DMS114 treated with DMSO at 0.1 percent for 48 hours (cell line): ENCODE results near the gene MAP4K3.
"Not testable (repeated sequence)": the region's sequence is repeated elsewhere in the genome, so short reads cannot be mapped to it uniquely, and the experiment has no call there.

Experiments used
- DNase-seq: peaks from one replicate; lab custom pipeline; 2025; ENCODE audit not compliant: unreplicated experiment; lab: John Stamatoyannopoulos, UW

MAP4K3 gene

DNA sequence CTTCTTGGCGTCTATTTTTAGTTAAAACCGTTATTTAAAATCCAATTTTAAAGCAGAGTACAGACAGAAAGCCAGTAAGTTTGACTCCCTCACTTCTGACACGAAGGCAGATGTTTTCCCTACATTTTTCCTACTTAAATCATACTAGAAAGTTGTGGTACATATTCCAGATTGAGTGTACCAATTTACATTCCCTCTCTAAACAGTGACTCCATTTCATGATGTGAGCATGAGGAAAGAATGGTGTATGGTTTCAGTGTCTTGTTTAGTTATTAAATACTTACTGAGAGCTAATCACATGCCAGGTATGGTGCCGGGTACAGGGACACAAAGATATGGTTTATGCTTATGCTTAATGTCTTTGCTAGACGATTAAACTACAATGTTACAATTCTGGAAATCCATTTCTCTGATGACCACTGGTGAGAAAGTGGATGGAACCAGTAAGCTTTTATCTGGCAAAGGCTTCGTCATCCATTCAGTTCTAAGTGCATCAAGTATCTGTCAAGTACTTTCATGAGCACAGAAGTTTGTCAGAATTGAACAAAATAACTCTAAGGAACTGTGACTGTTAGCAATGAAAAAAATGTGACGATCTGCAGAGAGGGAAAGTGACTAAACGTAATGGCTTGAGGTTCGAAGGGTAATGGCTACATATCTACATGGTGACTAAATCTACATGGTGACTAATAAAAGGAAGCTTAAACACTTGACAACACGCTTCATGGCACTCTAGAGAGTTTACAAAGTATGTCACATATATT is 25.7 kb downstream of the MAP4K3 start:
- DNase-seq, result no peak

DNA sequence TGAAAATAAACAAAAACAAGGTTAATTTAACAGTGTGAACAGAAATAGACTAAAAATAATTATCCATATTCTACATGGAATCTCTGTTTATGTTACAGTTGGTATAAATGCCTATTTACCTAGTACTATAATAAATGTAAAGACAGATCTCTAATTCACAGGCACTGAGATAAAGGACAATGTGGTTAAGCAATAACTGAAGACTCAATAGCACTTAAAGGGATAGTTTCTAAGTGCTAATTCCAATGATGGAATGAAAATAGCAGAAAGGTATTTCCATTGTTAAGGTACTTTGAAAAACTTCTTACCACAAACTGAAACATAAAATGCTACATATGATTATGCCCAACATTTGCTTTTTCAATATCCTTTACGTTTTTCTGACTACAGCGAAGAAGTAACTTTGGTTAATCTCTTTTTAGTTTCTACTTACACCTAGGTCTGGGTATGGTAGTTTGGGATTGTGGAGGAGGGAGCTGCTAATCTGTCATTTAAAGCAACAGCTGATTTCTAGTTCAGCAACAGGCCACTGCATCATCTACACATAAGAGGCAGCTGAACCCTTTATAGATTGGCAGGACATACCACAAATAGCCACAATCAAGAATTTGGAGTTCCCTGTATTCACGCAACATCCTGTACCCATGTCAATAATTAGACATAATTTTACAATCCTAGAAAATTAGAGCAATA is 27.2 kb downstream of the MAP4K3 start:
- no peak for DNase-seq

DNA sequence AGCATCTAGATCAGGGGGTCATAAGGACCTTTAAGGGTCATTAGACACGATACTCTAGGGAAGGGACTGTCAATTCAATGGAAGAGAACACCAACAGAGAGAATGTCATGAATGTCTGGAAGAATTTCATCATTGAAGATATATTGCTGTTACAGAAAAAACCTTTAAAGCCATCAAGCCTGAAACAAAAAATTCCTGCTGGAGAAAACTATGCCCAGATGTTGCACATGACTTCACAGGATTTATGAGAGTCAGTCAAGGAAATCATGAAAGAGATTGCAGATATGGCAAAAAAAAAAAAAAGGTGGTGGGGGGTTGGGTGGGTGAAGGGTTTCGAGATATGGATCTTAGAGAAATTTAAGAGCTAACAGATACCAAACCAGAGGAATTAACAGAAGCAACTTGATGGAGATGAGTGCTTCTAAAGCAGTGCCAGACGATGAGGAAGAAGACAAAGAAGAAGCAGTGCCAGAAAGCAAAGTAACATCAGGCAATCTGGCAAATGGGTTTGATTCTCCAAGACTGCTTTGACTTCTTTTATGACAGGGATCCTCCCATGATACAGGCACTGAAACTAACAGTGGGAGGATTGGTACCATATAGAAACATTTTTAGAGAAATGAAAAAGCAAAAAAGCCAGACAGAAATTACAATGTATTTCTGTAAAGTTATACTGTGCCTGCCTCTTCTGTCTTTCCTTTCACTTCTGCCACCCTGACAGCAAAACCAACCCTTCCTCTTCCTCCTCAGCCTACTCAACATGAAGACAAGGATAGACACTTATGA is 28.5 kb downstream of the MAP4K3 start:
- DNase-seq, result no peak

DNA sequence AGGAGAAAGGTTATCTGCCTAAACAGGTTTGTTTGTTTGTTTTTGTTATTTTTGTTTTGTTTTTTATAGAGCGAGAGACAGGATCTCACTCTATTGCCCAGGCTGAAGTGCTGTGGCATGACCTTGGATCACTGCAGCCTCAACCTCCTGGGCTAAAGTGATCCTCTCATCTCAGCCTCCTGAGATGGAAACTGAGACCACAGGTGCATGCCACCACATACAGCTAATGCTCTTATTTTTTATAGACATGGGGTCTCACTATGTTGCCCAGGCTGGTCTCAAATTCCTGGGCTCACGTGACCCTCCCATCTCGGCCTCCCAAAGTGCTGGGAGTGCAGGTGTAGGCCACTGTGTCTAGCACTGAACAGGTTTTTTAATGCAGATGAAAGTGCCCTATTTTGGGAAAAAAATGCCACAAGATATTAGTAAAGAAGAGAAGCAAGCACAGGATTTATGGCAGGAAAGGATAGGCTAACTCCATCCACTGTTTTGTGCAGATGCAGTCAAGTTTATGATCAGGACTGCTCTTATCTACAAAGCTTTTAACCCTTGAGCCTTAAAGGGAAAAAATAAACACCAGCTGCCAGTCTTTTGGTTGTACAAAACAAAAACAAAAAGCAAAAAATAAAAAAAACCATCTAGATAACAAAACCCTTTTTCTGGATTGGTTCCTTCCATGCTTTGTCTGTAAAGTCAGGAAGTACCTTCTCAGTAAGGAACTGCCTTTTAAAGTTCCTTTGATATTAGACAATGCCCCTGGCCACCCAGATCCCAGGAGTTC is 29.4 kb downstream of the MAP4K3 start:
- no peak for DNase-seq

DNA sequence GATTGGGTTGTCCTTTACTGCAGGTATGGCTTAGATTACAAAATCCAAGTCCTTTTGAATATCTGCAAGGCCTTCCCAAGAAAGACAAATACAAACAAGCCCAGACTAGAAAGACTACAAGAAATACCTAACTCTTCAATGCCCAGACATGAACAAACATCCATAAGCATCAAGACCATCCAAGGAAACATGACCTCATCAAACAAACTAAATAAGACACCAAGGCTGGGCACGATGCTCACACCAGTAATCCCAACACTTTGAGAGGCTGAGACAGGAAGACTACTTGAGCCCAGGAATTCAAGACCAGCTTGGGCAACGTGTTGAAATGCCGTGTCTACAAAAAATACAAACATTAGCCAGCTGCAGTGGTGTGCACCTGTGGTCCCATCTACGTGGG is 31.7 kb downstream of the MAP4K3 start:
- DNase-seq, result no peak

DNA sequence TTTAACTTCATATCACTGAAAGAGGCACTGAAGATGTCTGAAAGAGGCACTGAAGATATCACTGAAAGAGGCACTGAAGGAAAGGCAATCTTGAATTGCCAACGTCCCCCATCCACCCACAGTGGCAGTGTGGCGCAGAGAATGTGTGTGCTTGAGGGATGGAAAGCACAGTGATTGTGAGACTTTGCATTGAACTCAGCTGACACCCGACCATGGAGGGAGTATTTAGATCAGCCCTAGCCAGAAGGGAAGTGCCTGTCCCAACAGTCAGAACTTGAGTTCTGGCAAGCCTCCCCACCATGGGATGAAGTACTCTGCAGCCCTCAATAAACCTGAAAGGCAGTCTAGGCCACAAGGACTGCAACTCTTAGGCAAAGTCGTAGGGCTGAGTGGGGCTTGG is 33.8 kb downstream of the MAP4K3 start:
- DNase-seq, result no peak

DNA sequence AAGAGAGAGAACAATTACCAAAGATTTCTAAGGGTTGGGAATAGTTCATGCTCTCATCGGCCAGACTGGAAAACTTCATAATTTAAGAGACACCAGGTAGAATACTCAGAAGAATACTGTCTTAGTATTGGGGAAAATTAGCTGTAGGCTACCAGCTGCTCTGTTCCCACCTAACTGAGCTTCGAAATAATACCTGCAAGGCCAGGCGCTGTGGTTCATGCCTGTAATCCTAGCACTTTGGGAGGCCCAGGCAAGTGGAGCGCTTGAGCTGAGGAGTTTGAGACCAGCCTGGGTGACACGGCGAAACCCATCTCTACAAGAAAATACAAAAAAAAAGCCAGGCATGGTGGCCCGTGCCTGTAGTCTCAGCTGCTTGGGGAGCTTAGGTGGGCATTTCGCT is 35.8 kb downstream of the MAP4K3 start:
- no peak for DNase-seq

DNA sequence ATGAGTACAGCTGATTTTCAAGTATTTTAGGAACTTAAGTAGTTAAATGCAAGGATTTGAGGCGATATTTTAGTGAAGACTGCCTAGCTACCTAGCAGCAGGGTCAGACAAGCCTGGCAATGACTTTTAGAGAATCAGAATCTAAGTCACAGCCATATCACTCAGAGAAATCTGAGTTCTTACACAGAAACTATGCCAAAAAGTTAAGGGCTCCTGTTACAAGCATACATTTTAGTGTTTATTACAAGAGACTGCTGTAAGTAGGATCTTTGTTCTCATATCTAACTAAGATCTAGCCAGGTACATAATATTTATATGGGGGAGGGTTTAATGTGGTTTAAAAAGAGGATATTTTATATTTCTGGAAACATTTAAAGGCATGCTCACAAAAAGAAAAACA is 37.5 kb downstream of the MAP4K3 start:
- DNase-seq, result no peak

DNA sequence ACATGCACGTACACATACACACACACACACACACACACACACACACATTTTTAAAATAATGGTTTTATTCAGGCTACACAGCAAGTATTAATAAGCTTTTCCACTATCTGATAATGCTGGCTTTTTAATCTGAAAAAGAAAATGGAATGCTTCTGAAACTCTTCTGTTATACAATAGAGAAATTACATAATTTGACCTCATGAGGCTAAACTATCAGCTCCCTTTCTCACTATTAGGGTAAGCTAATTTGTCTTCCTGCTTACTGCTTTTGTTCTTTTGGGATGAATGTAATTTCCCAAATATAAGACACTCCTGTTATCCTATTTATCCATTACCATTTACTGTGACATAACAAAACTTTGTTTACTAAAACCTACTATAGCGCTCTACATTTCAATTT is 41.8 kb downstream of the MAP4K3 start:
- DNase-seq, result no peak

DNA sequence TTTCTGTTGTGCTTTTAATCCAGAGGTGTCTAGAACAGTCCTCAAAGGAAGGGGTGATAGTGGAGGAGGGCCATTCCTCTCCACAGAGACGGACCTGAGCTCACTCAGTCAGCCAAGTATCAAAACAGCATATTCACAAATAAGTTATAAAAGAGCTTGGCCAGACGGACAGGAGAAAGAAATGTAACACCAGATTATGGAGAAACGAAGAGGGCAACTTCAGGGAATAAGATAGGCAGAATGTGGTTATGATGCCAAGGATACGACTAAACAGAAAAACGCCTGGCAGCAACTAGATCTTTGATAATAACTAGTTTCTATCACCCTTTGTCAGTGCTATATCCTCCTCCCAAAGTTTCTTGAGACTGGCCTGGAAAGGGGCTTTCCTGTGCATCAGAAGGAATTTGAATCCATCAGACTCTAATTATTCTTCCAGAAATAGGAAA is 42.5 kb downstream of the MAP4K3 start:
- no peak for DNase-seq

DNA sequence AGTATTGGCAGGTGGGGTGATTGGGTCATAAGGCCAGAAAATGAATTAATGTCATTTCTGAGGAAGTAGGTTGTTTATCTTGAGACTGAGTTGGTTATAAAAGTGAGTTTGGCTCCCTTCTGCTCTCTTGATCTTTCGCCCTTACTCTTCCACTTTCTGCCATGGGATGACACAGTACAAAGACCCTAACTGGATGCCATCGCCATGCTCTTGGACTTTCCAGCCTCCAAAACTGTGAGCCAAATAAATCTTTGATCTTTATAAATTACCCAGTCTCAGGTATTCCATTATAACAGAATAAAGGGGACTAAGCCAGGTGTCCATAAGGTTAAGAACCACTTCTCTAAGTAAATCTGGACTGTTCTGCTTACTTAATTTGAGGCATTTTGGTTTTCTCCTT is 44.4 kb downstream of the MAP4K3 start:
- no peak for DNase-seq

DNA sequence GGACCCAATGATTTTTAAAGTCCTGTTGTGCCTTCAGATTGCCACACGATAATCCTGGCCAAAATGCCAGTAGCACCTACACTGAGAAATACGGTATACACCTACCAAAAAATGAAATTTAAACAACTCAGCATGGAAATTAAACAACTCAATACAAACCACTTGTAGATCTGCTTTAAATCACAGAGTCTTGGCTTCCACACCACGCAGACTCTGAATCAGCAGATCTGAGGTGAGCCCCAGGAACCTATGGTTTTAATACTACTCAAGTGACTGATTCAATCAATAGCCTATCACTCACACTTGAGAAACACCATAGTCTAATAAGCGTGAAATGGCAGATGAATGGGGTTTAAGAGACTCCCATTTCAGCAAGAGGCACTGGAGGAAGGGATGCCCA is 46.9 kb downstream of the MAP4K3 start:
- no peak for DNase-seq

DNA sequence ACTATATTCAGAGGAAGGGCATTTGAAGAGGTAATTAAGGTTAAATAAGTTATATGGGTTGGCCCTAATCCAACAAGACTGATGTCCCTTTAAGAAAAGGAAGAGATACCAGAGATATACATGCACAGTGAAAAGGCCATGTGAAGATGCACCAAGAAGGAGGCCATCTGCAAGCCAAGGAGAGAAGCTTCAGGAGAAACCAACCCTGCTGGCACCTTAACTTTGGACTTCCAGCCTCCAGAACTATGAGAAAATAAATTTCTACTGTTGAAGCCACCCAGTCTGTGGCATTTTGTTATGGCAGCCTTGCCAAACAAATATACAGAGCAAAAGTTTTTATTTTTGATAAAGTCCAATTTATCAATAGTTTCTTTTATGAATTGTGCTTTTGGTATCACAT is 51.0 kb downstream of the MAP4K3 start:
- DNase-seq, result no peak

DNA sequence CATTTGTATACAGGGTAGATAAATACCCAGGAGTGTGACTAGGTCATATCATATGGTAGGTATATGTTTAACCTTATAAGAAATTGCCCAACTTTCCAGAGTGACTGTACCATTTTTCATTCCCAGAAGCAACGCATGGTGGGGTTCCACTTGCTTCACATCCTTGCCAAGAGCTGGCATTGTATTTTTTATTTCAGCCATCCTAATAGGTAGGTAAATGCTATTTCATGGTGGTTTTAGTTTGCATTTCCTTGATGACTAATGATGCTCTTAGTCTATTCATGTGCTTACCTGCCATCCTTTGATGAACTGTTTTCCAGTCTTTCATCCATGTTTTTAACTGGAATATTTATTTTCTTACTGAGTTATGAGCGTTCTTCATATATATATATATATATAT is 51.9 kb downstream of the MAP4K3 start:
- DNase-seq, result no peak

DNA sequence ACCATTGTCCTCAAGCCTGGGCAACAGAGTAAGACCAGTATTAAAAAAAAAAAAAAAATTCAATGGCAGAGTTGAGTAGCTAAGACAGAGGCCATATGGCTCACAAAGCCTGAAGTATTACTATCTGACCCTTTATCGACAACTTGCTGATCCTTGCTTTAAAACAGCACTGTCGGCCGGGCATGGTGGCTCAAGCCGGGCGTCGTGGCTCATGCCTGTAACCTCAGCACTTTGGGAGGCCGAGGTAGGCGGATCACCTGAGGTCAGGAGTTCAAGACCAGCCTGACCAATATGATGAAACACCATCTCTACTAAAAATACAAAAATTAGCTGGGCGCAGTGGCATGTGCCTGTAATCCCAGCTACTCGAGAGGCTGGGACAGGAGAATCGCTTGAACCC is 53.0 kb downstream of the MAP4K3 start:
- DNase-seq, result not testable (repeated sequence)

DNA sequence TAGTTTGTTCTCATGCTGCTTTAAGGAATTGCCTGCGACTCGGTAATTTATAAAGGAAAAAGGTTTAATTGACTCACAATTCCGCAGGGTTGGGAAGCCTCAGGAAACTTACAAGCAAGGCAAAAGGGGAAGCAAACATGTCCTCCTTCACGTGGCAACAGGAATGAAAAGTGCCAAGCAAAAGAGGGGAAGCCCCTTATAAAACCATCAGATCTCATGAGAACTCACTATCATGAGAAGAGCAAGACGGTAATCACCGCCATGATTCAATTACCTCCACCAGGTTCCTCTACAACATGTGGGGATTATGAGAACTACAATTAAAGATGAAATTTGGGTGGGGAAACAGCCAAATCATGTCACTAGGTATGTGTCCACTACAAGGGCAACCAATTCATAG is 53.9 kb downstream of the MAP4K3 start:
- no peak for DNase-seq

DNA sequence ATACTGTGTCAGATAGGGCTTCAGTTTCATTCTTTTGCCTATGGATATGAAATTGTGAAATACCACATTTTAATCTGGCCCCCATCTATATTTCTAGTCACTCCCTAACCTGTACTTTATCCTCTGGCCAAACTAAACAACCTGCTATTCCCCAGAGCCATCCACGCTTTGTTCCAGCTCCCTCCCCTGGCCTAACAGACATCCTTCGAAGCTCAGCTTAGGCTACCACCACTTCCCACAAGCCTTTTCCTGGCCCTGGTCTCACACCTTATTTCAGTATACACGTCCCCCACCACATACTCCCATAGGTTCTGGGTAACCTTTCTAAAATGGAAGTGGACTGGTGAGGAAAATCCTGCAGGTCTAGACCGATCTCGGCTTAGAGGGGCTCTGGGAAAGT is 55.4 kb downstream of the MAP4K3 start:
- no peak for DNase-seq

DNA sequence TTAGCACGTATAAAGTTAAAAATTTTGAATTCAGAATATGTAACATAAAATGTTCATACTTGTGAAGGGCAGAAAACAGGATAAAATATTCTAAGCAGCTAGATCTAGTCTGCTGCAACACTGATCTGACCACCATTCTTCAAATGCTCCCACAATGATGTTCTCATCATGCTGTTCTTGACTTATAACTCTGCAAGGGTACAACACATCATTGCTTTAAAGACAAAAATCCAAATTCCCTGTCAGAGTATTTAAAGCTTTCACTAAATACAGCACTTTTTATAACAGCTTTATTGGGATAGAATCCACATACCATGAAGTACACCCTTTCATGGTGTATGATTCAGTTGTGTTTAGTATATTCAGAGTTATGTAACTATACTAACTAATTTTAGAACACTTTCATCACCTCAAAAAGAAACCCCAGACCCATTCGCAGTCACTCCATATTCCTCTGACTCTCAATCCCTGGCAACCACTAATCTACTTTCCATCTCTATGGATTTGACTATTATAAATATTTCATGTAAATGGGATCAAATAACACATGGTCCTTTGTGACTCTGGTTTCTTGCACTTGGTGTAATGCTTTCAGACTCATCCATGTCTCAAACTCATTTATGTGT is 56.4 kb downstream of the MAP4K3 start:
- no peak for DNase-seq

DNA sequence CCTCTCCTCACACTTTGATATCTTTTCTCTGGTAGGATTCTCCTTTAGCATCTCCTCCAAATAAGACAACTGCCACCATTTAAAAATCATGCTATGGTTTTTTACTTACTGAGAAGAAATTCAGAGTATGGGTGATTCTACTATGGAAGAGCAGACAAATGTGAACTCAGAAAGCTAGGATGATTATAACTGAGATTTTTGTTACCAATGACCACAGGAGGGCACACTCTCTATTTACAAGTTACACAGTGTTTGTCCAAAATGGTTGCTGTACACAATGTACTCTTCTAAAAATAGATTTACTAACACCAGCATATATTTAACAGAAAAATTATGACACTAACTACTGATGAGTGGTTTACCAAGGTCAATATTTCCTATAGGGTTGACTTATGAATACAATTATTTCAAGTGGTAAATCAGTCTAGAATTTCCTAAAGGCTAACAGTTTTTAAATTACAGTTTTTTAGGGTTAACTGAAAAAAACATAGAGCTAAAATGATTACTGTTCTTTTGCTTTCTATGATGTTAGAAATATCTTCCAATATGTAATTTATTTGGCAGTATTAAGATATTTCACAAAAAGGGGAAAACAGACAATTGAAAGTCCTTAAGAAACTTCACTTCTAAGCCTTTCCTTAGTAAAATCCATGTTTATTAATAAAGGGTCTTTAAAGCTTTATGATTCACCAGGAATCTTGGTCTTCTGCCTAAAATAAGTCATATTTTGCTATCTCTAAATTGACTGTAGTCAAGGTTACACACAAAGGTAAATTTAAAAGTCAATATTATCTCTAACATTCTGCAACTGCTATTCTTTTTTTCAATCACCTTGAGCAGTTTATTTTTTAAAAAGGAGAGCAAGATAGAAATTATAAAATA is 57.2 kb downstream of the MAP4K3 start:
- DNase-seq, result peak; percentile 74

DNA sequence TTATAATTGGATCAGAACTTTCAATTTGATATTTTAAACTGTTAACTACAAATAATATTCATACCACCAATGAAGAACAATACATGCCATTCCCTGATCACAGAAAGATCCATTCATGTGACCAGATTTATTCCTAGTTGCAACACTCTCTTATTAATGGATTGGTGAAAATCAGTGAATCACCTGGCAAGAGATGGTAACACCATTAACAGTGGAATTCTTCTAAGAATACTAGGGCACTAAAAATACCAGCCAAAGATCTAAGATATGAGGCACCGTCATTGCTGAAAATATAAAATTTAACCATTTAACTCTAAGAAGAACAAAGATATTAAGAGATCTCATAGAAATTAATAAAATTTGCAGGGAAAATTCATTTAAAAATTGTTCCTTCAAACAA is 58.1 kb downstream of the MAP4K3 start:
- DNase-seq, result no peak
